GM19240 (cell line): ENCODE data around the gene PDCL2.

Source experiments
- DNase-seq: peaks from one replicate; pipeline ENCODE4 v3.0.0; 2011; ENCODE audit warnings: low spot score; ENCODE audit not compliant: insufficient read length

PDCL2 gene

DNA sequence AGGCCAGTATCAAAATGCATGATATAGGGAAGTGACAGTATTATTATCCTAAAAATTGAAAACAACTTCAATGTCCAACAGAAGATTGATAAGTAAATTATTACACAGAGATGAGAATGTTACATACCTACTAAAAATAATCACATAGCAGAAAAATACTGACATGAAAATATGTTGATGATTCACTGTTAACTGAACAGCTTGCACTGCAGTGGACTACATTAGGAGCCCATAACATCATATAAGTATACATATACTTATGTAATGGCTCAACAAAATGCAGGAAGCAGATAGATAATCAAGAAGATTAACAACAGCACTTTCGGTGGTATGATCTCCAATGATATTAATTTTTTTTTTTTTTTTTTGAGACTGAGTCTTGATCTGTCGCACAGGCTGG is 52.4 kb downstream of the PDCL2 start:
- DNase-seq: no peak

DNA sequence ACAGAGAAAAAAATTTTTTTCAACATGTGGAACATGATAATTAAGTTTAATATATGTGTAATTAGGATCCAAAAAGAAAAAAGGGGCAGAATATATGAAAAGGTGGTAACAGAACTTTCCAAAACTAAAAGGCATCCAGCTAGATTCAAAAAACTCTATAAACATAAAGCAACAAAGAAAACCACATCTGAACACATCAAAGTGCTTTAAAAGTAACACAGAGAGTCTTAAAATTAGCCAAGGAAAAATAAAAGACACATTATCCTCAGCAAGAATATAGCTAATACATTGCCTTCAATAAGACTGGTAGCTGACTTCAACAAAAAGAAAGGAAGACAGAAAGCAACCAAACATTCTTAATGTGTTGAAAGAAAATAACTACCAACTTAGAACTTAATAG is 53.5 kb downstream of the PDCL2 start:
- no peak for DNase-seq

GRCh38 chr4:55534306-55534705 is 57.7 kb downstream of the PDCL2 start:
- DNase-seq: no peak

DNA sequence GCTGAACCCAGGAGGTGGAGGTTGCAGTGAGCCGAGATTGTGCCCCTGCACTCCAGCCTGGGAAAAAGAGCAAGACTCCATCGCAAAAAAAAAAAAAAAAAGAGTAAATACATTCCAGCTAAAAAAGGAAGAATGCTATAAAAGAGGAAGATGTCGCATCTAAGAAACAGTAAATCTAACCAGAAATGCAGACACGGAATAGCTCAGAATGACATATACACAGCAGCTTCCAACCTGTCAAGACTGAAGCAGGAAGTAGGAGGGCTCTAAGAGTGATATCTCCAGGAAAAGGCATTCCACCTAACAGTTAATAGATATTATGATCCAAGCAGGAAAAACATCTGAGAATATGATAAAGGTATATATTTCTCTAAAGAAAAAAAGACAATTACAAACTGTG is 61.4 kb downstream of the PDCL2 start:
- no peak for DNase-seq

DNA sequence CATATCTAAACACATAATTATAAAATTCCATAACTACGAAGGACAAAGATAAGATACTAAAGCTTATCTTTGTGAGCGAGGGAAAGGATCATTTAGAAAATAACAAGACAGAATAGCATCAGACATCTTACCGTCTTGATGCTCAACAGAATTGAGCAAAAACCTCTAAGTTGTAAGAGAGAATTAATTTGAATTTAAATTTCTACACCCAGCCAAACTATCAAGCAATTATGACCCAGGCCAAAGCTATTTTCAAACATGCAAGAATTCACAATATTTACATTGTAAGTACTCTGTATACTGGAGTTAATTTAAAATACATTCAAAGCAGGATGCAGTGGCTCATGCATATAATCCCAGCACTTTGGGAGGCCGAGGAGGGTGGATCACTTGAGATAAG is 61.9 kb downstream of the PDCL2 start:
- no peak for DNase-seq

DNA sequence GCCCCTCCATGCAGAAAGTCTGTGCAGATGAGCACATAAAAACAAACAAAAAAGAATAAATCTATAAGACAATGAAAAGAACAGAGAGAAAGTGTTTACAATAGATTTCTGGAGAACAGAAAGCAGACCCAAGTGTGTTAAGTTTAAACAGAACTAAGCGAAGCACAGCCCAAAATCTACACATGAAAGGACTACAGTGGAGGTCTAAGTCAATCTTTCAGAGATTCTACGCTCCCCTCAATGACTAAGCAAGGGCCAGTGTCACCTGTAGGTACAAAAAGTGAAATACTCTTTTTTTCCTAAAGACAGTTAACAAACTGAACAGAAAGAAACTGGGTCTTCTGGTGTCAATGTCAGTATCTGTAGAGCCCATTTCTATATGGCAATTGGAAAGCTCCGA is 63.6 kb downstream of the PDCL2 start:
- no peak for DNase-seq

DNA sequence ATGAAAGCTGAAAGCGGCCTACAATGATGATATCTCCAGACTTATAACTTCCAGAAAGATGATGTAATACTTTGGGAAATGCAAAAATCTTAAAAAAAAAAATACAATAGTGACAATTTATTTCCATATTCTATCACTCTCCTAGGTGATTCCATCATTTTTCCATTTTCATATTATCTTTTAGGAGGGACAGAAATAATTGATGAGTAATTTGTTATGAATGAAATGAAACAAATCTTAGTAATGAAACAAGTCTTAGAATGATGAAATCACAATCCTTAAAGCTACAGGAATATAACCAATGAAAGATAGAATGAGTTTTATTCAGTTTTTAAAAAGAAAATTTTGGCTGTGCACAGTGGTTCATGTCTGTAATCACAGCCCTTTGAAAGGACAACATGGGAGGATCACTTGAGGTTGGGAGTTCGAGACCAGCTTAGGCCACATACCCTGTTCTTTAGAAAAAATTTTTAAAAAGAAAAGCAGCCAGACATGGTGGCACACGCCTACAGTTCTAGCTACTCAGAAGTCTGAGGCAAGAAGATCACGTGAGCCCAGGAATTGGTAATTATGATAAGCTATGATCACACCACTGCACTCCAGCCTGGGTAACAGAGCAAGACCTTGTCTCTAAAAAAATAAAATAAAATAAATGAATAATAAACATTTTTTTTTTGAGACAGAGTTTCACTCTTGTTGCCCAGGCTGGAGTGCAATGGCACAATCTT is 67.0 kb downstream of the PDCL2 start:
- no peak for DNase-seq

DNA sequence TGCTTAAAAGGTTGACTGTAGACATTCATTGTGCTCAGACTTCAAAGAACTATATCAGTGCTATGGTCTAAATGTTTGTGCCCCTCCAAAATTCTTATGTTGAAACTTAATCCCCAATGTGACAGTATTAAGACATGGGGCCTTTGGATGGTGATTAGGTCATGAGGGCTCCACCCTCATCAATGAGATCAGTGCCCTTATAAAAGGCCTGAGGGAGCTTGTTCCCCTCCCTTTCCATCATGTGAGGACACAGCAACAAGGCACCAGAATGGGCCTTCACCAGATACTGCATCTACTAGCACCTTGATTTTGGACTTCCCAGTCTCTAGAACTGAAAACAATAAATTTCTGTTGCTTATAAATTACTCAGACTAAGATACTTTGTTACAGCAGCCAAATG is 73.6 kb downstream of the PDCL2 start:
- DNase-seq: no peak

GRCh38 chr4:55517526-55518229 is 74.4 kb downstream of the PDCL2 start:
- DNase-seq: no peak

- no peak for DNase-seq
These were observed 79.0 kb downstream of the PDCL2 start for GRCh38 chr4:55512922-55513571.

DNA sequence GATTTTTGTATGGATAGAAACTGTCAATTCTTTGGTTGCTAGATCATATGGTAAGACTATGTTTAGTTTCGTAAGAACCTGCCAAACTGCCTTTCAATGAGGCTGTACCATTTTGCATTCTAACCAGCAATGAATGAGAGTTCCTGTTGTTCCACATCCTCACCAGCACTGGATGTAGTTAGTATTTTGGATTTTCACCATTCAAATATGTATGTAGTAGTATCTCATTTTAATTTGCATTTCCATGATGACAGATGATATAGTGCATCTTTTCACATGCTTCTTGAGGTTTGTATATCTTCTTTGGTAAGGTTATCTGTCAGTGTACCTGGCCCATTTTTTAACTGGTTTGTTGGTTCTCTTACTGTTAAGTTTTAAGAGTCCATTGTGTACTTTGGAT is 80.0 kb downstream of the PDCL2 start:
- no peak for DNase-seq

- DNase-seq: no peak
These were observed 81.4 kb downstream of the PDCL2 start for GRCh38 chr4:55510685-55511084.

DNA sequence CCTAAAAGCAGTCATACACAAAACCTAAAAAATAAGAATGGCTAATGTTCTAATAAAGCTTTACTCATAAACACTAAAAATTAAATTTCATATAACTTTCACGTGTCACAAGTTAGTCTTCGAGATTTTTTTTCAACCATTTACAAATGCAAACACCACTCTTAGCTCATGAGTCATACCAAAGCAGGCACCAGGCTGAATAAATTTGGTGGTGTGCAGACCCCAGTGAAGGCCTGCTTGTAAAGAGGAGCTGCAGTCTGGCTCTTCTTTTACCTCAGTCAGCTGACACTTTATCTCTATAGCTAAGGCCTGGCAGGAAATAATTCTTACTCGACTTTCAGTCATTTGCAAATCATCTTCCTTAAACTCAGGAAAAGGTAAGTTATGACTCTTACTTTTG is 82.8 kb downstream of the PDCL2 start:
- no peak for DNase-seq

DNA sequence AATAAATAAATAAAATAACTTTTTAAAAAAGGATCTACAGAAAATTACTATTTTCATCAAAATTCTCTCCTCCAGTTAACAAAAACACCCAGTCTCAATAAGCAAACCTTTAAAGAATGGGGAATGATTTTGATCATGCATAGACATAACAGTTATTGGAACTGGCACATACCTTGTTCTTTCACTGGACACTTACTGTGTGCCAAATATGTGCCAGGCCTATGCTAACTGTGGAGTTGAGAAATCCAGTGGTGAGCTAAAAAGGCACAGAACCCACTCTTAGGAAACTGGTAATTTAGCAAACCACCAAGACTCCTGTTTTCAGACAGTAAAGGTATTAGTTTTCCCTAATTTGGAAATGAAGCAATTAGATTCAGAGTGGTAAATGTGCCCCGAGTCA is 84.4 kb downstream of the PDCL2 start:
- DNase-seq: no peak
